ENCODE measurements around the gene FRMPD4.

GRCh38 chrX:12447448-12448064, 309.3 kb downstream of the FRMPD4 start:
- no peak for TF ChIP-seq CEBPZ (IDR thresholded peaks at IDR 0.05; ENCODE audit: low read depth, low read length)
- TF ChIP-seq IRF5 (IDR thresholded peaks at IDR 0.05; ENCODE audit: borderline replicate concordance), result no peak
- no peak for TF ChIP-seq CTCF (IDR thresholded peaks at IDR 0.05 in 2 of 3, conservative IDR thresholded peaks at IDR 0.05 in 1 of 3; ENCODE audit: control insufficient read depth in 2 of 3, extremely low read depth in 1 of 3, insufficient read depth in 1 of 3, low read depth in 3 of 3, low read length in 3 of 3)
- TF ChIP-seq ETV6 (conservative IDR thresholded peaks at IDR 0.05 in 1 of 2, IDR thresholded peaks at IDR 0.05 in 1 of 2; ENCODE audit: borderline replicate concordance in 1 of 2, low read depth in 1 of 2), result no peak
- TF ChIP-seq ATF3 (IDR thresholded peaks at IDR 0.05; ENCODE audit: borderline replicate concordance, extremely low read depth, low read depth, low read length), result no peak

Data from GM12878 (cell line).